Pulmonary artery endothelial cell (primary cell): ENCODE data around the gene POLK. TPM values are rescaled to one million over a fixed set of nuclear protein-coding genes. Genes with fewer than 3 reads are reported as not detected.
"Not testable (repeated sequence)": the region's sequence is repeated elsewhere in the genome, so short reads cannot be mapped to it uniquely, and the experiment has no call there.

Experiments
- DNase-seq: peaks from one replicate; pipeline ENCODE4 v3.0.0-alpha.2; 2011; ENCODE audit warnings: low read depth, low spot score
- total RNA-seq: library from RNA; depleted of rRNA; stranded (reverse); fragments of >200 nt; gene quantifications from 2 replicates; pipeline ENCODE4 v1.2.3, GENCODE V29; 2014

POLK gene
- total RNA-seq, 1 donor from 2014 or later = 24.3 TPM

DNA sequence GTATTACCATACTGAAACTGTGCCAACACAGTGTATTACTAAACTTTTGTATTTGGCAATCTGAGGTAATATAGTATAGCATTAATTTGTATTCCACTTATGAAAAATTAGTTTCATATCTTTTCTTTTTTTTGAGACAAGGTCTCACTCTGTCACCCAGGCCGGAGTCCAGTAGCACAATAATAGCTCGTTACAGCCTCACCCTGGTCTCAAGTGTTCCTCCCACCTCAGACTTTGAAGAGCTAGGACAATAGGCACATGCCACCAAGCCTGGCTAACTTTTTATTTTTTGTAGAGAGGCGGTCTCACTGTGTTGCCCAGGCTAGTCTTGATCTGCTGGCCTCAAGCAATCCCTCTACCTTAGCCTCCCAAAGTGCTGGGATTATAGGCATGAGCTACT, 36.1 kb downstream of the POLK start:
- no peak for DNase-seq

- no peak for DNase-seq
Observed at GRCh38 chr5:75550597-75550996, 38.9 kb downstream of the POLK start.

- DNase-seq = no peak
Observed at GRCh38 chr5:75551471-75551870, 39.8 kb downstream of the POLK start.

GRCh38 chr5:75552764-75553163, 41.1 kb downstream of the POLK start:
- no peak for DNase-seq

- no peak for DNase-seq
Observed at GRCh38 chr5:75553358-75553757, 41.7 kb downstream of the POLK start.

GRCh38 chr5:75558221-75558620, 46.5 kb downstream of the POLK start:
- no peak for DNase-seq

- DNase-seq = peak; percentile 67
Observed at GRCh38 chr5:75558981-75559632, 47.4 kb downstream of the POLK start.

DNA sequence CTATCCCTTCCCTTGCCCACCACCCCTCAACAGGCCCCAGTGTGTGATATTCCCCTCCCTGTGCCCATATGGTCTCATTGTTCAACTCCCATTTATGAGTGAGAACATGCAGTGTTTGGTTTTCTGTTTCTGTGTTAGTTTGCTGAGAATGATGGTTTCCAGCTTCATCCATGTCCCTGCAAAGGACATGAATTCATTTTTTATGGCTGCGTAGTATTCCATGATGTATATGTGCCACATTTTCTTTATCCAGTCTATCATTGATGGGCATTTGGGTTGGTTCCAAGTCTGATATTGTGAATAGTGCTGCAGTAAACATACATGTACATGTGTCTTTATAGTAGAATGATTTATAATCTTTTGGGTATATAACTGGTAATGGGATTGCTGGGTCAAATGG, 49.0 kb downstream of the POLK start:
- DNase-seq = not testable (repeated sequence)

DNA sequence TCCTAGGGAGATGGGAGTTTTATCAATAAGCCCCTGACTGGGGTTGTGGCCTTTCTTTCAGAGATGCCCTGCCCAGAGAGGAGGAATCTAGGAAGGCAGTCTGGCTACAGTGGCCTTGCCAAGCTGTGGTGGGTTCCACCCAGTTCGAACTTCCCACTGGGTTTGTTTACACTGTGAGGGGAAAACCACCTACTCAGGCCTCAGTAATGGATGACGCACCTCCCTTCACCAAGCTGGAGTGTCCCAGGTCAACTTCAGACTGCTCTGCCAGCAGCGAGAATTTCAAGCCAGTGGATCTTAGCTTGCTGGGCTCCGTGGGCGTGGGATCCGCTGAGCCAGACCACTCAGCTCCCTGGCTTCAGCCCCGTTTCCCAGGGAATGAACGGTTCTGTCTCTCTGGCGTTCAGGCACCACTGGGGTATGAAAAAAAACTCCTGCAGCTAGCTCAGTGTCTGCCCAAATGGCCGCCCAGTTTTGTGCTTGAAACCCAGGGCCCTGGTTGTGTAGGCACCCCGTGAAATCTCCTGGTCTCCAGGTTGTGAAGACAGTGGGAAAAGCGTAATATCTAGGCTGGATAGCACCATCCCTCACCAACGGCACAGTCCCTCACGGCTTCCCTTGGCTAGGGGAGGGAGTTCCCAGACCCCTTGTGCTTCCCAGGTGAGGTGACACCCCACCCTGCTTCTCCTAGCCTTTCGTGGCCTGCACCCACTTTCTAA, 54.5 kb downstream of the POLK start:
- DNase-seq = not testable (repeated sequence)

DNA sequence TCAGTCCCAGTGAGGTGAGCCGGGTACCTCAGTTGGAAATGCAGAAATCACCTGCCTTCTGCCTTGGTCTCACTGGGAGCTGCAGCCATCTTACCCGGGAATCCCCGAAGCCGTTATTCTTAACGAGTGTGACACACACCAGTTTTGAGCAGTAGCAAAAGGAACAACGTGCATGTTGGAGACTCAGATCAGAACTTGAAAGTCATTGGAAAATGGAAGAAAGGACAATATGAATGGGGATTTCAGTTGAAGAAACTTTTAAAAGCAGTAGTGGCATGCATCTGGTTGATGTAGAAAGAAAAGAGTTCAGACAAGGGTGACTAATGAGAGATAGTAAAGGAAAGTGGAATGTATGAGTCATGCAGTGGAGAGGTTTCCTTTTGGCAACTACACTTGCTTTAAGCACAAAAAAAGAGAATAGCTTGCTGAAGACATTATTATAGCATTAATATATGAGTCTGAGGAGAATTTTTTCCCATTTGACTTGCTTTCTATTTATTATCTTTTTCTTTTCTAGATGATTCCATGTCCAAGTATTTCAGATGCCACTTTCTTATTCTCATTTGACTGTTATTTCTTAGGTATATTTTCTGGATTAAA, 55.1 kb downstream of the POLK start:
- DNase-seq = peak; percentile 89

GRCh38 chr5:75567710-75568109, 56.0 kb downstream of the POLK start:
- DNase-seq = no peak

- DNase-seq = no peak
Observed at GRCh38 chr5:75568202-75568601, 56.5 kb downstream of the POLK start.

DNA sequence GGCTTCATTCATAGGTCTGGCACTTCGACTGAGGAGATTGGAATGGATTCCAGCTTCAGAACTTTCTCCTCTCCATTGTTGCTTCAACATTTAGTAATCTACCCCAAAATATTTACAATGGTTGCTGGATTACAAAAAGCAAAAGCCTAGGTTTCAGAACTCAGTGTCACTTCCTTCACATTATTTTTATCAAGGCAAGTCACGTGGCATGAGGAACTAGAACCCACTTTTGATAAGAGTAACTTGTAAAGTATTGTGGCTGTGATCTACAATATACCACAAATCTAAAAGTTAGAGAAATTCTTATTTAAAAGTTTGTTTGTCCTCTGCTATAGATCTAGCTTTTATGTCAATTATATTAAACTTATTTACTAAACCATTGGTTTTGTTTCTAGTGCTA, 59.9 kb downstream of the POLK start:
- DNase-seq = no peak

GRCh38 chr5:75574791-75575190, 63.1 kb downstream of the POLK start:
- no peak for DNase-seq

- not testable (repeated sequence) for DNase-seq
Observed at GRCh38 chr5:75578280-75578679, 66.6 kb downstream of the POLK start.

GRCh38 chr5:75584641-75585040, 73.0 kb downstream of the POLK start:
- DNase-seq = no peak

DNA sequence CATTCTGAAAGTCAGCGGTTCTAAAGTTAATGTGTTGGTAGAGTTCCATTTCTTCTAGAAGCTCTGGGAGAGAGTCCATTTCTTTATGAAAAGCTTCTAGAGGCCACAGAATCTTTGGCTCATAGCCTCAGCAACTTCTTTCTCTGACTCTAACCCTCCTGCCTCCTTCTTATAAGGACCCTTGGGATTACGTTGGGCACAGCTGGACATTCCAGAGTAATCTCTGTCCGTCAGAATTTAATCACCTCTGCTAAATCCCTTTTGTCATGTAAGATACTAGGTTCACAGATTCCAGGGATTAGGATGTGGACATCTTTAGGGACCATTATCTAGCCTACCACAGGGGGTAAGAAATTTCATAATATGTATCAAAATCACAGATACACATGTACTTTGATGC, 77.0 kb downstream of the POLK start:
- DNase-seq = no peak

DNA sequence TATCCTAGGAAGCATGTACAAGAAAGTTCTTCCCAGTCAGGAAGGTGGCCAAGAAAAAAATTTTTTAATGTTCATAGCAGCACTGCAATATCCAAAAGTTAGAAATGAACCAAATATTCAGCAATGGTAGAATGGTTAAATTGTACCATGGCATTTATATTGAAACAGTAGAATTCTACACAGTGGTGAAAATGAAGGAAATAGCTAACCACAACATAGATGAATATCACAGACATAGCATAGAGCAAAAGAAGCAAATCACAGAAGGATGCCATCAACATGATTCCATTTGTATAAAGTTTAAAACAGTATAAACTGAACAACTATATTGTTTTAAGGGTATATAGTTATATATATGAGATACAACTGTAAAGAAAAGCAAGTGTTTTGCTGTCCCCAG, 88.8 kb downstream of the POLK start:
- DNase-seq = no peak

DNA sequence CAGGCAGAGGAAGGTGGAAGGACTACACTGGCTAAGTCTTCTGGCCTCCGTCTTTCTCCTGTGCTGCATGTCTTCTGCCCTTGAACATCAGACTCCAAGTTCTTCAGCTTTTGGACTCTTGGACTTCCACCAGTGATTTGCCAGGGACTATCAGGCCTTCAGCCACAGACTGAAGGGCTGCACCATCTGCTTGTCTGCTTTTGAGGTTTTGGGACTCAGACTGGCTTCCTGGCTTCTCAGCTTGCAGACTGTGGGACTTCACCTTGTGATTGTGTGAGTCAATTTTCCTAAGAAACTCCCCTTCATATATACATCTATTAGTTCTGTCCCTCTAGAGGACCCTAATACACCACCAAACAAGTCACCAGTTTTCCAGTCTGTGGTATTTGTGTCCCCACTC, 89.9 kb downstream of the POLK start:
- DNase-seq = no peak

- DNase-seq = no peak
Observed at GRCh38 chr5:75601996-75602395, 90.3 kb downstream of the POLK start.

- DNase-seq = no peak
Observed at GRCh38 chr5:75603371-75603770, 91.7 kb downstream of the POLK start.

- no peak for DNase-seq
Observed at GRCh38 chr5:75603821-75604220, 92.1 kb downstream of the POLK start.

- DNase-seq = not testable (repeated sequence)
Observed at GRCh38 chr5:75607341-75607740, 95.7 kb downstream of the POLK start.
